HepG2 (cell line): ENCODE data around the gene CDK5RAP2. TPM values are rescaled to one million over a fixed set of nuclear protein-coding genes. Genes with fewer than 3 reads are reported as not detected.

ENCODE experiments used
- ATAC-seq: fragments of 200-7000 bp; cut with Tn5 transposase; 3 replicates; pipeline ENCODE4 v1.9.1; 2020; ENCODE audit warnings: mild to moderate bottlenecking, moderate library complexity
- BruUV-seq: library from RNA; stranded (reverse); fragments of 400-500 nt; replicated peaks from 2 replicates; lab custom pipeline; 2021; lab: Mats Ljungman, UMichigan
- CTCF ChIA-PET: fragments of 300-600 bp; formaldehyde crosslinking; extraction: SDS; loops from one replicate; lab custom pipeline; 2021; ENCODE audit warnings: low total read pairs, inconsistent platforms, low intra/inter-chr PET ratio; lab: Yijun Ruan, JAX
- POLR2A ChIA-PET: fragments of 350-600 bp; sonication (Branson Sonifier 250); formaldehyde crosslinking; loops from one replicate; lab custom pipeline; 2020; ENCODE audit warnings: antibody characterized with exemption, inconsistent platforms; lab: Yijun Ruan, JAX
- DNase-seq: peaks from one replicate; pipeline ENCODE4 v3.0.0-alpha.2; 2015; ENCODE audit warnings: low spot score
- FAIRE-seq: peaks from 3 replicates; lab custom pipeline; 2011; peaks lifted over from hg19 to GRCh38; lab: Jason Lieb, UNC
- H2AFZ ChIP-seq: one replicate; pipeline ENCODE4 v1.6.1; 2011; ENCODE audit warnings: low read length, inconsistent platforms
- H3K27ac ChIP-seq: fragments of 300-600 bp; 3 replicates; pipeline ENCODE4 v1.8.0; 2011; ENCODE audit warnings: mixed run types, mild to moderate bottlenecking, mixed read lengths, low read length, inconsistent platforms; ENCODE audit not compliant: insufficient read depth; ENCODE audit errors: extremely low read length
- H3K27me3 ChIP-seq, 2 experiments: fragments of 200-600 bp in 1 of 2; 2 replicates in 1 of 2; 3 replicates in 1 of 2; pipeline versions ENCODE4 v1.6.0 to v1.8.0; 2011; ENCODE audit warnings: low read length in 2 of 2, mild to moderate bottlenecking in 2 of 2, moderate library complexity in 2 of 2, inconsistent platforms in 1 of 2; ENCODE audit not compliant: insufficient read depth in 2 of 2, control insufficient read depth in 1 of 2
- H3K36me3 ChIP-seq, 2 experiments: fragments of 200-600 bp in 1 of 2; replicated peaks in 1 of 2; 2 replicates in 1 of 2; 3 replicates in 1 of 2; pipeline versions ENCODE4 v1.5.1 to v1.8.0; 2011; ENCODE audit warnings: low read length in 2 of 2, inconsistent platforms in 1 of 2; ENCODE audit not compliant: insufficient read depth in 2 of 2, control insufficient read depth in 1 of 2
- H3K4me1 ChIP-seq: 2 replicates; pipeline ENCODE4 v1.5.1; 2012; ENCODE audit warnings: low read length, inconsistent platforms; ENCODE audit not compliant: insufficient read depth
- H3K4me2 ChIP-seq: 2 replicates; pipeline ENCODE4 v1.6.0; 2011; ENCODE audit warnings: low read depth, low read length, inconsistent platforms
- H3K4me3 ChIP-seq, 3 experiments: fragments of 200-600 bp in 1 of 3; sonication (generic), shearing (Covaris generic) in 1 of 3; replicated peaks in 1 of 3; 2 replicates each; pipeline ENCODE4 v1.5.1; 2011 to 2016; ENCODE audit warnings: low read length in 3 of 3, inconsistent platforms in 2 of 3, low read depth in 2 of 3, mild to moderate bottlenecking in 2 of 3, control low read depth in 1 of 3, mixed read lengths in 1 of 3; ENCODE audit not compliant: insufficient read depth in 1 of 3
- H3K79me2 ChIP-seq: one replicate; pipeline ENCODE4 v1.6.1; 2011; ENCODE audit warnings: low read length, inconsistent platforms; ENCODE audit not compliant: insufficient read depth
- H3K9ac ChIP-seq: 2 replicates; pipeline ENCODE4 v1.6.0; 2011; ENCODE audit warnings: mild to moderate bottlenecking, low read depth, low read length, inconsistent platforms; ENCODE audit not compliant: insufficient read depth
- H3K9me3 ChIP-seq: 2 replicates; pipeline ENCODE4 v1.5.1; 2012; ENCODE audit warnings: mild to moderate bottlenecking, low read length
- H4K20me1 ChIP-seq: 2 replicates; pipeline ENCODE4 v1.6.0; 2011; ENCODE audit warnings: inconsistent platforms, mild to moderate bottlenecking, low read length, moderate library complexity; ENCODE audit not compliant: insufficient read depth
- CERS6 ChIP-seq: sonication (generic); formaldehyde crosslinking; IDR thresholded peaks from 2 replicates; pipeline ENCODE4 v1.5.0; 2020; ENCODE audit warnings: missing genetic modification reagents
- MAFF ChIP-seq: IDR thresholded peaks from 2 replicates; pipeline ENCODE4 v1.6.1; 2011; ENCODE audit warnings: low read depth, low read length, improper control_type of control experiment
- MAFK ChIP-seq, 2 experiments: IDR thresholded peaks in 1 of 2; conservative IDR thresholded peaks in 1 of 2; 2 replicates each; pipeline ENCODE4 v1.6.1; 2011; ENCODE audit warnings: improper control_type of control experiment in 2 of 2, low read length in 2 of 2
- MIER3 ChIP-seq: IDR thresholded peaks from 2 replicates; pipeline ENCODE4 v1.6.1; 2016; ENCODE audit warnings: missing compliant biosample characterization, borderline replicate concordance
- MTF2 ChIP-seq: sonication (generic); formaldehyde crosslinking; IDR thresholded peaks from 2 replicates; pipeline ENCODE4 v1.5.0; 2020; ENCODE audit warnings: missing genetic modification reagents, borderline replicate concordance
- SMARCC2 ChIP-seq: fragments of 450-650 bp; IDR thresholded peaks from 2 replicates; pipeline ENCODE4 v1.6.1; 2017; ENCODE audit warnings: antibody characterized with exemption, mild to moderate bottlenecking
- SP4 ChIP-seq: sonication (generic); formaldehyde crosslinking; IDR thresholded peaks from 2 replicates; pipeline ENCODE4 v1.8.1; 2023; ENCODE audit warnings: mild to moderate bottlenecking, missing genetic modification reagents
- ZBTB34 ChIP-seq: sonication (generic); formaldehyde crosslinking; IDR thresholded peaks from 2 replicates; pipeline ENCODE4 v1.8.0; 2022; ENCODE audit warnings: mild to moderate bottlenecking, missing genetic modification reagents
- WGBS: methylation state at CpG from one replicate; pipeline ENCODE4 v1.1.6; 2017; ENCODE audit warnings: low lambda C conversion rate; 5-methylcytosine and 5-hydroxymethylcytosine counted together
- in situ Hi-C: cut with HindIII; loops from 2 replicates; pipeline ENCODE4 v1.10.0; 2017; ENCODE audit warnings: low pct_unique_long_range_greater_than_20kb; ENCODE audit not compliant: extremely low pct_ligation_motif_present
- intact Hi-C: fragments of 100-400 bp; cut with micrococcal nuclease; formaldehyde crosslinking; loops from one replicate; pipeline ENCODE4 v1.10.0; 2022; ENCODE audit not compliant: unreplicated experiment
- polyA plus RNA-seq, 8 experiments: library from polyadenylated mRNA; depleted of rRNA in 3 of 8; stranded (reverse) in 7 of 8; unstranded in 1 of 8; fragments of >200 nt; fragmentation: Illumina TruSeq in 4 of 8; extraction: Trizol in 4 of 8; gene quantifications; 2 replicates each; pipeline versions ENCODE4 v1.2.1 to v1.2.3, GENCODE V29; 2011 to 2016; ENCODE audit warnings: low read depth in 4 of 8, missing spikeins in 1 of 8, mixed read lengths in 1 of 8; ENCODE audit not compliant: insufficient read depth in 1 of 8
- total RNA-seq, 5 experiments: library from RNA; depleted of rRNA; stranded (reverse); fragments of >200 nt; fragmentation: Illumina TruSeq; extraction: Trizol; gene quantifications; 2 replicates each; pipeline ENCODE4 v1.2.3, GENCODE V29; 2016; ENCODE audit warnings: low read depth in 1 of 5

CDK5RAP2 gene
- total and polyA plus RNA-seq, 2 of the 13 experiments (the other 11 are each of a cell fraction or from before 2014, with no cell fraction given), result 31.8 to 42.2 TPM

GRCh38 chr9:120621941-120622340, 42.0 kb upstream of the CDK5RAP2 start:
- no peaks in the 10 kb centered on the region for H3K79me2 ChIP-seq
- H3K4me1 ChIP-seq, result peaks cover 18% of the 10 kb centered on the region
- intact Hi-C loops (no loop called here), in situ Hi-C loops (loop anchor here (5.0 kb wide), 1 partner anchor 110 kb away; no protein-coding TSS in a partner anchor)
- H3K27me3 ChIP-seq, result no peaks in the 10 kb centered on the region
- no peak overlapping the region for H3K27ac ChIP-seq
- ChIA-PET POLR2A (no interaction called here), CTCF (no interaction called here)
- no peak overlapping the region for H3K4me3 ChIP-seq
- TF ChIP-seq MTF2 (CRISPR knock-in tag), result no peak
- TF ChIP-seq ZBTB34 (CRISPR knock-in tag), result no peak
- peak; percentile 66 for TF ChIP-seq MAFF
- peak; percentile 55 to 82 for TF ChIP-seq MAFK (conservative IDR thresholded peaks at IDR 0.05 in 1 of 2, IDR thresholded peaks at IDR 0.05 in 1 of 2; ENCODE audit: low read length in 2 of 2)
- TF ChIP-seq MIER3 (CRISPR knock-in tag), result no peak
- no peak for TF ChIP-seq SMARCC2
- no peak for TF ChIP-seq CERS6
- TF ChIP-seq SP4 (CRISPR knock-in tag), result no peak
- DNase-seq, result no peak
- H3K9ac ChIP-seq, result no peak overlapping the region
- 94% methylated on average over 1 of the region's 1 CpG for WGBS
- BruUV-seq, result no TSS peak
- H2AFZ ChIP-seq, result no peak overlapping the region
- H3K9me3 ChIP-seq, result no peaks in the 10 kb centered on the region
- no peak for ATAC-seq
- no peak for FAIRE-seq
- H3K36me3 ChIP-seq, result no peaks in the 10 kb centered on the region
- H3K4me2 ChIP-seq, result no peak overlapping the region
- no peaks in the 10 kb centered on the region for H4K20me1 ChIP-seq
